ENCODE measurements around the gene ACSM2B. TPM values are rescaled to one million over a fixed set of nuclear protein-coding genes. Genes with fewer than 3 reads are reported as not detected.
"Not testable (repeated sequence)": the region's sequence is repeated elsewhere in the genome, so short reads cannot be mapped to it uniquely, and the experiment has no call there.

ACSM2B gene
- total RNA-seq, 1 donor from 2014 or later: not detected

- not testable (repeated sequence) for H3K27ac Mint-ChIP-seq (ENCODE audit: unreplicated experiment); H3K4me2 ChIP-seq (ENCODE audit: low read length)
Observed at GRCh38 chr16:20587645-20588074, 11.5 kb upstream of the ACSM2B start.

GRCh38 chr16:20586716-20587115, 10.5 kb upstream of the ACSM2B start:
- not testable (repeated sequence) for H3K9me3 Mint-ChIP-seq (ENCODE audit: unreplicated experiment); H3K27ac Mint-ChIP-seq (ENCODE audit: unreplicated experiment); H3K36me3 Mint-ChIP-seq (ENCODE audit: low read depth, unreplicated experiment); FAIRE-seq; H3K9ac ChIP-seq (ENCODE audit: low read length); H3K79me2 ChIP-seq (ENCODE audit: insufficient read depth, low read length); H3K27me3 Mint-ChIP-seq (ENCODE audit: low read depth, unreplicated experiment); H3K4me1 Mint-ChIP-seq (ENCODE audit: low read depth, unreplicated experiment); H3K36me3 ChIP-seq (ENCODE audit: insufficient read depth, low read length); H3K9me3 ChIP-seq (ENCODE audit: insufficient read depth, low read depth, low read length); H2AFZ ChIP-seq (ENCODE audit: low read depth, low read length); H3K27ac ChIP-seq (ENCODE audit: low read depth, low read length); H4K20me1 ChIP-seq (ENCODE audit: insufficient read depth, low read length); H3K4me3 Mint-ChIP-seq (ENCODE audit: unreplicated experiment); H3K4me2 ChIP-seq (ENCODE audit: low read length); H3K4me1 ChIP-seq (ENCODE audit: insufficient read depth, low read length); H3K4me3 ChIP-seq (ENCODE audit: insufficient read depth, low read depth, low read length); DNase-seq (ENCODE audit: low read depth); H3K27me3 ChIP-seq (ENCODE audit: insufficient read depth, low read length)

More at GRCh38 chr16:20587645-20588074, 11.5 kb upstream of the ACSM2B start:
- H3K27ac ChIP-seq (ENCODE audit: low read depth, low read length); H3K36me3 Mint-ChIP-seq (ENCODE audit: low read depth, unreplicated experiment); H3K4me1 ChIP-seq (ENCODE audit: insufficient read depth, low read length); H3K9me3 ChIP-seq (ENCODE audit: insufficient read depth, low read depth, low read length); H3K4me1 Mint-ChIP-seq (ENCODE audit: low read depth, unreplicated experiment); FAIRE-seq; H3K36me3 ChIP-seq (ENCODE audit: insufficient read depth, low read length); H2AFZ ChIP-seq (ENCODE audit: low read depth, low read length); H3K27me3 ChIP-seq (ENCODE audit: insufficient read depth, low read length); H3K79me2 ChIP-seq (ENCODE audit: insufficient read depth, low read length); DNase-seq (ENCODE audit: low read depth); H3K4me3 ChIP-seq (ENCODE audit: insufficient read depth, low read depth, low read length); H3K9me3 Mint-ChIP-seq (ENCODE audit: unreplicated experiment); H3K4me3 Mint-ChIP-seq (ENCODE audit: unreplicated experiment); H4K20me1 ChIP-seq (ENCODE audit: insufficient read depth, low read length); H3K27me3 Mint-ChIP-seq (ENCODE audit: low read depth, unreplicated experiment); H3K9ac ChIP-seq (ENCODE audit: low read length): not testable (repeated sequence)

- not testable (repeated sequence) for H3K9me3 Mint-ChIP-seq (ENCODE audit: unreplicated experiment); H4K20me1 ChIP-seq (ENCODE audit: insufficient read depth, low read length); H3K9ac ChIP-seq (ENCODE audit: low read length); H3K4me3 Mint-ChIP-seq (ENCODE audit: unreplicated experiment); H3K4me1 ChIP-seq (ENCODE audit: insufficient read depth, low read length); H3K27ac ChIP-seq (ENCODE audit: low read depth, low read length); FAIRE-seq; H3K36me3 ChIP-seq (ENCODE audit: insufficient read depth, low read length); H2AFZ ChIP-seq (ENCODE audit: low read depth, low read length); H3K9me3 ChIP-seq (ENCODE audit: insufficient read depth, low read depth, low read length); H3K79me2 ChIP-seq (ENCODE audit: insufficient read depth, low read length); H3K4me2 ChIP-seq (ENCODE audit: low read length); H3K27me3 ChIP-seq (ENCODE audit: insufficient read depth, low read length); DNase-seq (ENCODE audit: low read depth); H3K4me3 ChIP-seq (ENCODE audit: insufficient read depth, low read depth, low read length); H3K27me3 Mint-ChIP-seq (ENCODE audit: low read depth, unreplicated experiment); H3K36me3 Mint-ChIP-seq (ENCODE audit: low read depth, unreplicated experiment); H3K4me1 Mint-ChIP-seq (ENCODE audit: low read depth, unreplicated experiment); H3K27ac Mint-ChIP-seq (ENCODE audit: unreplicated experiment)
Observed at GRCh38 chr16:20586112-20586511, 9.9 kb upstream of the ACSM2B start.

GRCh38 chr16:20580487-20581259, 4.5 kb upstream of the ACSM2B start:
- H3K36me3 Mint-ChIP-seq (ENCODE audit: low read depth, unreplicated experiment); H3K9me3 ChIP-seq (ENCODE audit: insufficient read depth, low read depth, low read length); DNase-seq (ENCODE audit: low read depth); H3K9ac ChIP-seq (ENCODE audit: low read length); H3K4me2 ChIP-seq (ENCODE audit: low read length); H3K36me3 ChIP-seq (ENCODE audit: insufficient read depth, low read length); H3K9me3 Mint-ChIP-seq (ENCODE audit: unreplicated experiment); H3K4me1 Mint-ChIP-seq (ENCODE audit: low read depth, unreplicated experiment); FAIRE-seq; H4K20me1 ChIP-seq (ENCODE audit: insufficient read depth, low read length); H3K27me3 ChIP-seq (ENCODE audit: insufficient read depth, low read length); H3K27me3 Mint-ChIP-seq (ENCODE audit: low read depth, unreplicated experiment); H2AFZ ChIP-seq (ENCODE audit: low read depth, low read length); H3K4me3 ChIP-seq (ENCODE audit: insufficient read depth, low read depth, low read length); H3K27ac Mint-ChIP-seq (ENCODE audit: unreplicated experiment); H3K4me1 ChIP-seq (ENCODE audit: insufficient read depth, low read length); H3K4me3 Mint-ChIP-seq (ENCODE audit: unreplicated experiment); H3K27ac ChIP-seq (ENCODE audit: low read depth, low read length); H3K79me2 ChIP-seq (ENCODE audit: insufficient read depth, low read length): not testable (repeated sequence)

GRCh38 chr16:20578091-20578490, 1.9 kb upstream of the ACSM2B start:
- not testable (repeated sequence) for FAIRE-seq; H3K9me3 ChIP-seq (ENCODE audit: insufficient read depth, low read depth, low read length)

GRCh38 chr16:20569117-20569651, 7.0 kb downstream of the ACSM2B start:
- H3K4me3 ChIP-seq (ENCODE audit: insufficient read depth, low read depth, low read length); H3K4me3 Mint-ChIP-seq (ENCODE audit: unreplicated experiment); H3K36me3 Mint-ChIP-seq (ENCODE audit: low read depth, unreplicated experiment); DNase-seq (ENCODE audit: low read depth); H3K27me3 ChIP-seq (ENCODE audit: insufficient read depth, low read length); H3K9me3 ChIP-seq (ENCODE audit: insufficient read depth, low read depth, low read length); H3K27ac Mint-ChIP-seq (ENCODE audit: unreplicated experiment); H3K4me1 ChIP-seq (ENCODE audit: insufficient read depth, low read length); H3K9me3 Mint-ChIP-seq (ENCODE audit: unreplicated experiment); H3K27me3 Mint-ChIP-seq (ENCODE audit: low read depth, unreplicated experiment); H3K4me2 ChIP-seq (ENCODE audit: low read length); FAIRE-seq; H3K4me1 Mint-ChIP-seq (ENCODE audit: low read depth, unreplicated experiment); H3K27ac ChIP-seq (ENCODE audit: low read depth, low read length); H3K79me2 ChIP-seq (ENCODE audit: insufficient read depth, low read length); H4K20me1 ChIP-seq (ENCODE audit: insufficient read depth, low read length); H3K36me3 ChIP-seq (ENCODE audit: insufficient read depth, low read length); H2AFZ ChIP-seq (ENCODE audit: low read depth, low read length); H3K9ac ChIP-seq (ENCODE audit: low read length): not testable (repeated sequence)

More at GRCh38 chr16:20578091-20578490, 1.9 kb upstream of the ACSM2B start:
- not testable (repeated sequence) for H3K4me3 Mint-ChIP-seq (ENCODE audit: unreplicated experiment); H3K9me3 Mint-ChIP-seq (ENCODE audit: unreplicated experiment); H3K79me2 ChIP-seq (ENCODE audit: insufficient read depth, low read length); H3K27me3 ChIP-seq (ENCODE audit: insufficient read depth, low read length); H3K27ac ChIP-seq (ENCODE audit: low read depth, low read length); H3K4me1 ChIP-seq (ENCODE audit: insufficient read depth, low read length); H3K4me1 Mint-ChIP-seq (ENCODE audit: low read depth, unreplicated experiment); H4K20me1 ChIP-seq (ENCODE audit: insufficient read depth, low read length); H3K36me3 Mint-ChIP-seq (ENCODE audit: low read depth, unreplicated experiment); H3K9ac ChIP-seq (ENCODE audit: low read length); H3K4me2 ChIP-seq (ENCODE audit: low read length); H3K36me3 ChIP-seq (ENCODE audit: insufficient read depth, low read length); H3K27me3 Mint-ChIP-seq (ENCODE audit: low read depth, unreplicated experiment); H3K4me3 ChIP-seq (ENCODE audit: insufficient read depth, low read depth, low read length); H3K27ac Mint-ChIP-seq (ENCODE audit: unreplicated experiment); DNase-seq (ENCODE audit: low read depth); H2AFZ ChIP-seq (ENCODE audit: low read depth, low read length)
